ENCODE results near the gene FAM171A1.

Gene FAM171A1

GRCh38 chr10:15254808-15255648 lies 116.1 kb downstream of the FAM171A1 start:
- DNase-seq, result peak in 4 of 10 donors; percentile 39 to 89 (median 58)
- intact Hi-C loops (cut with DNase I), result loop anchor here (5.0 kb wide), 2 partner anchors 43 to 117 kb away; partner anchors contain the start of gene FAM171A1

DNA sequence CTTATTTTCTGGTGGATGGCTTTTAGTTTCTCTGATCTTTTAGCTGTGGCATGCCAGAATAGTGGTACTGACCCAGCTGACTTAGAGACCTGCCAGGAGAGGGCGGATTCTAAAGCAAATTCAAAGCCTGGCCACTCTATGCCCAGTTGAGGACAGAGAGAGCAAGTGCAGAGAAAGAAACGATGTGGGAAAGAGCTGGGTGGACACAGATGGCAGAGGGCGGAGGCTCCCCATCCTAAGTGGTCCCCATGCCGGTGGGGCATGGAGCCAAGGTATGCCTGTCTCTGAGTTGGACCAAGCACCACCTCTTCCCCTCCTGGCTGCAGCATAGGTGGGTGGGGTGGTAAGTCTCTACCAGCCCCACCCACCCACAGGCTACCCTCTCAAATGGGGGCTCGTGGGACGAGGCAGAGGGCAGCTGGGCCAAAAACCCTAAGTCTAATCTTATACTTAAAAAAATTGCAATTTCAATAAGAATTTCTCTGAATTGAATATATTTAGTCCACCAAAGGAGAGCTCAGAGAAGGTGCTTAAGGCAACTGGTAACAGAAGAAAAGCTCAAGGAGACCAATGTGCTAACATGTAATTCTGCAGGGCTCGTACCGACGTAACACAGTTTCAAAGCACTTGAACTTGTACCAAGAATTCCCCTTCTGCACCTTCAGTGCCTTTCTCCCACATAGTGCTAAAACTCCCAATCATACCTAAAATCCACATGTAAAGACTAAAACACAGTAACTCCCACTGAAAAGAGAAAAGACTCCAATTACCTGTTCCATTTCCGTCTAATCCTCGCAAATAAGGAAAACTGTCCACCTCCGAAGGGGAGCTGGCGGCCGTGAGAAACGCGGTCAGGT lies 116.9 kb downstream of the FAM171A1 start:
- DNase-seq, result peak in 3 of 10 donors; percentile 18 to 52 (median 39)
- intact Hi-C loops (cut with DNase I), result loop anchor here (5.0 kb wide), 1 partner anchor 42 kb away; no protein-coding TSS in a partner anchor

GRCh38 chr10:15252396-15252795 lies 118.7 kb downstream of the FAM171A1 start:
- DNase-seq, result no peak
- intact Hi-C loops (cut with DNase I), result loop anchor here (5.0 kb wide), 1 partner anchor 40 kb away; no protein-coding TSS in a partner anchor

DNA sequence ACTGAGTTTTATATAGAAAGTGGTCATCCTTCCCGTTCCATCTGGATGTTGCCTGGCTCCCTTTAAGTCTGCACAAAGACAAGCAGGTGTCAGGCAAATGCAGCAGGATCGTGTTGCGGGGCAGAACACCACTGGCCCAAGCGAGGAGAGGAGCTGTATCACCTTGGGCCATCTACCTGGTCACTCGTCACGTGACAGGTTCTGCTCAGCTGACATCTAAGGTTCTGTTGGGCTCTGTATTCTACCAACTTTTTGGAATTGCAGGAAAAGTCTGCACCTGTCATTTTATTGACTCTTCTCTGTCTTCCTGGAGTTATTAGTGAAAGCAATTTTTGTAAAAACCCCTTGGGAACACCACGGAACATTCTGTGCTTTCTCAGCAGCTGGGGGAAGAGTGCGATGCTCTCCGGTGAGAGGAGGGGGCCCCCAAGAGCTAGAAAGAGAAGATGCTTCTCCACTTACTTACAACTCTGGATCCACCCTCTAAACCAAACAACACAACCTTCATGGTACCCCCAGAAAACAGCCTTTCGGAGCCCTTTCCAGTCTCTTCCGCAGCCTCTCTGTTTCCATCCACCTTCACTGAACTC lies 119.2 kb downstream of the FAM171A1 start:
- intact Hi-C loops (cut with DNase I), result loop anchor here (5.0 kb wide), 1 partner anchor 40 kb away; no protein-coding TSS in a partner anchor
- no peak for DNase-seq

DNA sequence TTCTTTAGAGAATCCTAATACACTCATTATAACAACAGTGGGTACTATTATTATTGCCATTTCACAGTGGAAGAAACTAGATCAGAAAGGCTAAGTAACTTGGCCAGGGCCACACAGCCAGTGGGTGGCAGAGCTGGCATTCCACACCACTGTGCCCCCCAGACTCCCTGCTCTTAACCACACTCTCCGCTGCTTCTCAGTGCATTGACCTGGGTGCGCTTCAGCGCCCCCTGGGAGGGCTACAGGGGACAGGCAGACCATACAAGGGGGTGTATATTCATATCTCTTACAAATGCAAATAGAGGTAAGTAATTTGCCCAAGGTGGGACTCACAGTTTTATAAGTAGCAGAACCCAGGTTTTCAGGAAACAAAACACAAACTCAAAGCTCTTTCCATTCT lies 125.6 kb downstream of the FAM171A1 start:
- DNase-seq, result no peak
- intact Hi-C loops (cut with DNase I), result no loop called here

GRCh38 chr10:15244635-15245197 lies 126.4 kb downstream of the FAM171A1 start:
- DNase-seq, result no peak
- intact Hi-C loops (cut with DNase I), result no loop called here

DNA sequence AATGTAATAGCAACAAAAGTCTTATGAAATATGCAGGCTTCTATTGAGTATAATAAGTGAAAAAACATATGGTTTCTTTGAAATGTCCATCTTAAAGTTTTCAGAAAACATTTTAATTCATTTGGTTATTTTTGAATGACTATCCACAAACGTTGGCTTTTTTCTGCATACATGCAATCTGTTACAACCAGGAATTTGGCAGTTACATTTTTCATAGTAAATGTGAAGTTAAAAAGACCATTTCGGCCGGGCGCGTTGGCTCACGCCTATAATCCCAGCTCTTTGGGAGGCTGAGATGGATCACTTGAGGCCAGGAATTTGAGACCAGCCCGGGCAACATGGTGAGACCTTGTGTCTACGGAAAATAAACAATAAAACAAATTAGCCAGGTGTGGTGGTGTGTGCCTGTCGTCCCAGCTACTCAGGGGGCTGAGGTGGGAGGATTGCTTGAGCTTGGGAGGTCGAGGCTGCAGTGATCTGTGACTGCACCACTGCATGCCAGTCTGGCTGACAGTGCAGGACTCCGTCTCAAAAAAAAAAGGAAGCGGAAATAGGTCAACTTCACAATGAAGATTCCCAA lies 128.7 kb downstream of the FAM171A1 start:
- intact Hi-C loops (cut with DNase I), result no loop called here
- DNase-seq, result no peak

DNA sequence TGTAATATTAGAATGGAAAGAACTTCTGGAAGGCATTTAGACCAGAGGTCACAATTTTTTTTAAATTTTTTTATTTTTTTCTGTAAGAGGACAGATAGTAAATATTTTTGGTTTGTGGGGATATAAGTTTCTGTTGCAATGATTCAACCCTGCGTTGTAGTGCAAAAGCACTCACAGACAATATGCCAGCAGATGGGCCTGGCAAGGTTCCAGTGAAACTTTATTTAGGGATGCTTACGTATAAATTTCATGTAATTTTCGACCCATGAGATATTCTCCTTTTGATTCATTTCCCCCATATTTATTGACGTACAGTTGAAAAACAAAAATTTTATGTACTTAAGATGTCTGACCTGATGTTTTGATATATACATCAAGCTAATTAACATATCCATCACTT lies 129.8 kb downstream of the FAM171A1 start:
- no peak for DNase-seq

DNA sequence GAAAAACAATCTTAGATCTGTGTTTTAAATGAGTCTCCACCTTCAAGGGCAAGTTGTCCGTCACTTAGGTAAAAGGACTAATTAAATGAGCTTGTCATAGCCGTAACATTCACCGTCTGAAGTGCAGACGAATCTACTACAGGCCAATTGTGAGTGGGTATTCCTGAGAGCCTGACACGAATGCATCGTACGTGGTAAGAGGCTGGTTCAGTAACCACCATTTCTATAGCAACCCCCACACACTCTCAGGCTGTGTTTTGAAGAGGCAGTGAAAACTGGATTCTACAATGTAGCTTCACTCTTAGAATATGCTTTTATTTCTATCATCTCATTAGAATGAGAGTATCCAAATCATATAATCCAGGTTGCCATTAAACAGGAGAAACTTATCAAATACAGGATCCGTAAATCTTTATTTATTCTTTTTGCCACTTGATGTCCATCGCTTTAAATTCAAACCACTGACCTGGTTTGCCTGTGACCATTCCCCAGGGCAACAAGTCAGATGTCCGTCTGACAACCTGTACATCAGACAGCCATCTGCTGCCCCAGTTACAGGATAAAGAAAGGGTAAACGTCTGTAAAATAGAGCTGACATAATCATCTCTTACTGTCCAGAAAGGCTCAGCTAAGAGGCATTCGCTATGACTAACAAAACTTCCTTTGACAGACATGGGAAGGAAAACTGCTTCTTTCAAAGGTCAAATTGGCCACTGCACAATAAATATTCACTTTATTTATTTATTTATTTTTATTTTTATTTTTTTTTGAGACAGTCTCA lies 132.3 kb downstream of the FAM171A1 start:
- no peak for DNase-seq
- intact Hi-C loops (cut with DNase I), result no loop called here

More for the DNA sequence above, 129.8 kb downstream of the FAM171A1 start:
- intact Hi-C loops (cut with DNase I), result no loop called here

- peak in 2 of 10 donors; percentile 46 to 88 for DNase-seq
- intact Hi-C loops (cut with DNase I), result no loop called here
These were observed 133.7 kb downstream of the FAM171A1 start for GRCh38 chr10:15237351-15237750.

- DNase-seq, result no peak
- intact Hi-C loops (cut with DNase I), result no loop called here
These were observed 134.7 kb downstream of the FAM171A1 start for GRCh38 chr10:15236340-15236739.

GRCh38 chr10:15232279-15232678 lies 138.8 kb downstream of the FAM171A1 start:
- DNase-seq, result no peak
- intact Hi-C loops (cut with DNase I), result no loop called here

GRCh38 chr10:15231426-15231825 lies 139.7 kb downstream of the FAM171A1 start:
- no peak for DNase-seq
- intact Hi-C loops (cut with DNase I), result no loop called here

DNA sequence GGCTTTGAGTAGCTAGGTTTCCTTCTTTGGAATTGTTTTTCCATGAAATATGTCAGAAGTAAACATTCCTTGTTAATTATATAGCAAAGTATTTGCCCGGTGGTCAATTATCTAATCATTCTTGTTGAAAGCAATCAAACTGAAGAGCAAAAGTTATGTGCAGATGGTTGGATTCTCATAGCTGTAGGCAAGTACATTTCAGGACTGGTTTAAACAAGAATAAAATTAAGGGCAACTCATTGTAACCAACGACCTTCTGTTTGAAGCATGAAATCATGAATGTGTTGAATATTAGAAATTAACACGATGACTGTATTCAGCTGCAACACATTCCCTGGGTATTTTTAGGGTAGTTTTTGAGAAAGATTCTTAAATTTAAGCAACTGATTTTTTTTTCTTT lies 140.8 kb downstream of the FAM171A1 start:
- intact Hi-C loops (cut with DNase I), result no loop called here
- DNase-seq, result no peak

DNA sequence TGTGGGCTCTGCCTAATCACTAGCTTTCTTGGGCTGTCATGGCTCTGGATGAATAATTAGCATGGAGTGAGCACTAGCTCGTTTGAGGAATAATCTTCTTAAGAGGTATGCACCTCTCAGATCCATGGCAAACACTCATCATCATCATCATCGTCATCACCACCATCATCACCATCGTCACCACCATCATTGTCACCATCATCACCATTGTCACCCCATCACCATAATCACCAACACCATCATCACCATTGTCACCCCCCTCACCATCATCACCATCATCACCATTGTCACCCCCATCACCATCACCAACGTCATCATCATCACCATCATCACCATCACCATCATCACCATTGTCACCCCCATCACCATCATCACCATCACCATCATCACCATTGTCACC lies 141.8 kb downstream of the FAM171A1 start:
- intact Hi-C loops (cut with DNase I), result no loop called here

DNA sequence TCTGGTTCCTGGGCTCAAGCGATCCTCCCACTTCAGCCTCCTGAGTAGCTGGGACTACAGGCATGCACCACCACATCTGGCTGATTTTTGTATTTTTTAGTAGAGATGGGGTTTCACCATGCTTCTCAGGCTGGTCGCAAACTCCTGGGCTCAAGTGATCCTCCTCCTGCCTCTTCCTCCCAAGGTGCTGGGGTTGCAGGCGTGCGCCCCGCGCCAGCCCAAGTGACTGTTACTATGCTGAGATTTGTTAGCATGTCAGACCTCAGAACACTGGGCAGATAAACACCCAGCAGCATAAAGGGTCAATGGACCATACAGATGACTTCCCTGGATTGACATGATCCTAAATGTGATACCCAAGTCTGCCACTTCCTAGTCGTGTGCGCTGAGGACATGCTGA lies 142.7 kb downstream of the FAM171A1 start:
- DNase-seq, result no peak
- intact Hi-C loops (cut with DNase I), result no loop called here

More for the DNA sequence above, 141.8 kb downstream of the FAM171A1 start:
- DNase-seq, result no peak

DNA sequence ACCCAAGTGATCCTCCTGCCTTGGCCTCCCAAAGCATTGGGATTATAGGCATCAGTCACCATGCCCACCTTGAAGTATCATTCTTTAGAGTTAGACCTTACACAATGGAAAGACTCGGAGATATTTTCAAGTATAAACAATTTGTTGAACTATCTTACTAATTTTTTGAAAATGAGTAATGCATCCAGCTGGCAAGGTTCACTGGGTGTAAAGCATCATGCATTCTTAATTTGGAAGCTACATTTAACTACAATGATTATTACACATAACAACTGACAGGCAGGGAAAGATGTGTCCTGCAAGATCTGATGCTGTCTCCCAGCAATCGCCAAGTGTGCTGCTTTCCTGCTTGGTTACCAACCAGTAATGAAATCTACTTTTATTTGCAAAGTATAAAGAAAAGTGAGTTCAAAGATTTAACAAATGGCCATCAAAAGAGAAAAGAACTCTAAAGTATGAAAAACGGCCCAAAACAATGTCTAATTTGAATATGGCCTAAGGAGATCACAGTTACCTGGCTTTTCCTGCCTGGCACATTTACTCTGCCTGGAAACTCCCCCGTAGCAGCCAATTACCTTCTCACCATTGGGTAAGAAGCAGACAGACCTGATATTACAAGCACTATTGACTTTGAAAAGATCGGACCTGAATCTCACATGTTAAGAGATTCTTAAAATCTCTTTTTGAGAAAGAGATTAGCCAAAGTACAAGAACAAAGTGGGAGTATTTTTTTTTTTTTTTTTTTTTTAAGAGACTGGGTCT lies 143.3 kb downstream of the FAM171A1 start:
- intact Hi-C loops (cut with DNase I), result no loop called here
- no peak for DNase-seq

DNA sequence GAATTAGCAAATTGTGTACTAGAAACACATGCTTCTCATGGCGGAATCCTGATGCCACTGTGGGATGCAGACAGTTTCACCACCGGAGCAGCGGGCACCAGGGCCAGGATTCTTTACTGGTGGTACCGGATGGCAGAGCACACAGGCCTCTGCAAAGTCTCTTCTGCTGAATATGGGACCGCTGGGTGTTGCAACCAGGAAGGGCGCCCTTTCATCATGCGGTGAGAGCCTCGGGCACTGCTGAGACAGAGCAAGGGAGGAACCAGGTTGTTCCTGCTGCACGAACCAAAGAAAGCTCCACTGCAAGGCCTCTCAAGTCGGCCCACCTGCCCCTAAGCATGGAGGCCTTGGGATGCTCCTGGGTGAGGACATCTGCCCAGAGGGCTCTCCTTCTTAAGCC lies 145.6 kb downstream of the FAM171A1 start:
- intact Hi-C loops (cut with DNase I), result no loop called here
- DNase-seq, result no peak

GRCh38 chr10:15224948-15225347 lies 146.1 kb downstream of the FAM171A1 start:
- no peak for DNase-seq
- intact Hi-C loops (cut with DNase I), result no loop called here

Data from posterior cingulate gyrus (tissue), 11 donors.